HL-60 (cell line): ENCODE results near the gene CNTNAP2.

Source experiments
- POLR2AphosphoS5 ChIP-seq: IDR thresholded peaks from 2 replicates; pipeline ENCODE4 v1.6.1; 2012; ENCODE audit warnings: low read depth
- TF ChIP-seq, protein P1 (sequence below): IDR thresholded peaks from one replicate; pipeline ENCODE4 v1.5.1; 2011; ENCODE audit warnings: low read length, control low read depth, inconsistent platforms; ENCODE audit not compliant: insufficient read depth

DNA sequence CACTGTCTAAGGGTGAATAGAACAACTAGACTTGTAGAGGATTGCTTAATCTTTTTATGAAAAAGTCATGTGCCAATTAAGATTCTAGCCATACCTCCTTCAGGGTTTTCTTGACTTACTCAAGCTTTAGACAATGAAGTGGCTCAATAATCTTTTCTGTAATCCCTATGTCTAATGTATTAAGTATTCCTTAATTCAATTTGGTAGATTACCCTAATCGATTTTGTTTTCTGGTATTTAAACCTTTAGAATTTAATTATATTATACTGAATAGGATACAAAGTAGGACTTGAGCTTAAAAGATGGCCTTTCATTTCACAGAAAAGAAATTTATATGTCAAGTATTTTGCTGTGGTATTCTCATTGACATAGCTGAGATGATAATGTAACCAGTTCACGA lies 1876.1 kb downstream of the CNTNAP2 start:
- TF ChIP-seq, protein P1, sequence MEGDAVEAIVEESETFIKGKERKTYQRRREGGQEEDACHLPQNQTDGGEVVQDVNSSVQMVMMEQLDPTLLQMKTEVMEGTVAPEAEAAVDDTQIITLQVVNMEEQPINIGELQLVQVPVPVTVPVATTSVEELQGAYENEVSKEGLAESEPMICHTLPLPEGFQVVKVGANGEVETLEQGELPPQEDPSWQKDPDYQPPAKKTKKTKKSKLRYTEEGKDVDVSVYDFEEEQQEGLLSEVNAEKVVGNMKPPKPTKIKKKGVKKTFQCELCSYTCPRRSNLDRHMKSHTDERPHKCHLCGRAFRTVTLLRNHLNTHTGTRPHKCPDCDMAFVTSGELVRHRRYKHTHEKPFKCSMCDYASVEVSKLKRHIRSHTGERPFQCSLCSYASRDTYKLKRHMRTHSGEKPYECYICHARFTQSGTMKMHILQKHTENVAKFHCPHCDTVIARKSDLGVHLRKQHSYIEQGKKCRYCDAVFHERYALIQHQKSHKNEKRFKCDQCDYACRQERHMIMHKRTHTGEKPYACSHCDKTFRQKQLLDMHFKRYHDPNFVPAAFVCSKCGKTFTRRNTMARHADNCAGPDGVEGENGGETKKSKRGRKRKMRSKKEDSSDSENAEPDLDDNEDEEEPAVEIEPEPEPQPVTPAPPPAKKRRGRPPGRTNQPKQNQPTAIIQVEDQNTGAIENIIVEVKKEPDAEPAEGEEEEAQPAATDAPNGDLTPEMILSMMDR: no peak
- TF ChIP-seq POLR2AphosphoS5: no peak
